Measurements from ENCODE around the gene P2RY13. TPM values are rescaled to one million over a fixed set of nuclear protein-coding genes. Genes with fewer than 3 reads are reported as not detected.
A peak's percentile ranks its signal among the peaks of the same experiment; 100 is the strongest.

The P2RY13 gene
- total RNA-seq, 4 donors from 2014 or later, result 0.12 to 1.2 (median 0.30) TPM

DNA sequence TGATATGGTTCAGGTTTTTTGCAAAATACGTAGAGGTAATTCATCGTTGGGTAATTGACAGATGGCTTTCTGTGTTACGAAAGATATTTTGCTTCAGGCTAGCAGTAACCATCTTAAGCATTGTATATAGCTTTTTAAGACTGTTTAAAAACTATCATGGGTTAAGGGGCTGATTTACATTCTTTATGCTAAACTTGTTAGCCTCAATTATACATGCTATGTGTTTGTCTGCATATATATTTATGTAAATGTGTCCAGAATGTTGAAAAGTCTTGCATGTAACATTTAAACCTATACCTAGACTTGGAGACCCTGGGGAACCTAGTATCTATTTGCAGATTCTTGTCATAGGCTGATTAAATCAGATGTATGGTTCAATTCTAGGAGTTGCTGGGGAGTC is 39.9 kb downstream of the P2RY13 start:
- TF ChIP-seq CTCF (IDR thresholded peaks at IDR 0.05 in 4 of 5, conservative IDR thresholded peaks at IDR 0.05 in 1 of 5), result no peak
- no peak for TF ChIP-seq POLR2A (IDR thresholded peaks at IDR 0.05)
- Histone ChIP-seq H3K4me1 (no peaks in the 10 kb centered on the region), H3K27ac (no peak overlapping the region), H3K9me3 (no peaks in the 10 kb centered on the region), H3K27me3 (no peaks in the 10 kb centered on the region), H3K4me3 (no peak overlapping the region), H3K36me3 (no peaks in the 10 kb centered on the region)
- intact Hi-C loops (cut with DNase I; ENCODE audit: low total_unique reads) (no loop called here), in situ Hi-C loops (cut with MboI; ENCODE audit: low sequenced_read_pairs in 4 of 4) (loop anchor here in 1 of 4 donors (10.0 kb wide), 1 partner anchor 65 kb away; no protein-coding TSS in a partner anchor)
- ATAC-seq (no peak), DNase-seq (no peak)

- no peak overlapping the region for H3K27ac ChIP-seq
- H3K4me1 ChIP-seq, result no peaks in the 10 kb centered on the region
- intact Hi-C loops (cut with DNase I; ENCODE audit: low total_unique reads) (no loop called here), in situ Hi-C loops (cut with MboI; ENCODE audit: low sequenced_read_pairs in 4 of 4) (loop anchor here in 1 of 4 donors (10.0 kb wide), 1 partner anchor 61 kb away; no protein-coding TSS in a partner anchor)
- no peaks in the 10 kb centered on the region for H3K27me3 ChIP-seq
- DNase-seq, result no peak
- no peaks in the 10 kb centered on the region for H3K9me3 ChIP-seq
- ATAC-seq, result no peak
- H3K36me3 ChIP-seq, result no peaks in the 10 kb centered on the region
- no peak overlapping the region for H3K4me3 ChIP-seq
- TF ChIP-seq POLR2A (IDR thresholded peaks at IDR 0.05) (no peak), CTCF (IDR thresholded peaks at IDR 0.05 in 4 of 5, conservative IDR thresholded peaks at IDR 0.05 in 1 of 5) (no peak)
Measured at GRCh38 chr3:151285940-151286339, 43.4 kb downstream of the P2RY13 start.

GRCh38 chr3:151283907-151284461 is 45.4 kb downstream of the P2RY13 start:
- in situ Hi-C loops (cut with MboI; ENCODE audit: low sequenced_read_pairs in 4 of 4), result loop anchor here in 2 of 4 donors (5.0 to 10.0 kb wide), 2 partner anchors 59 to 117 kb away; no protein-coding TSS in a partner anchor
- ATAC-seq, result no peak

DNA sequence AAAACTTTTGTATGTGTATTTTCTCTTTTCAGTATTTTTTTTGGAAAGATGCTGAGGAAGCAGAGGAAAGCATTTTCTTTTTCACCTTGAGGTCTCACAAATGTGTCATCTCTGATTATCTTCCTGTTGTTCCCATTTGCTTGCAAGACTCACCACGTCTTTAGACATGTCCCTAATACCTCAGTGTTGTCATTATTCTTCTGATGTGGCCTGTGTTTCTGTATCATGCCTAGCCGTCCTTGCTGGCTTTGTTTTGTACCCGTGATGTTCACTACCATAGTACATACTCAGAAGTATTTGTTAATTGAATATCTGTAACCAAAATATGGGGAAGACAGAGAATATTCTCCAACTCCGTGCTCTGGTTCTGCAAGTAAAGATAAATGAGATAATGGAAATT is 46.0 kb downstream of the P2RY13 start:
- Histone ChIP-seq H3K36me3 (no peaks in the 10 kb centered on the region), H3K27ac (peak overlapping the region in 3 of 4 donors; percentile 14 to 26 (median 19)), H3K27me3 (no peaks in the 10 kb centered on the region), H3K4me1 (no peaks in the 10 kb centered on the region), H3K4me3 (no peak overlapping the region), H3K9me3 (no peaks in the 10 kb centered on the region)
- intact Hi-C loops (cut with DNase I; ENCODE audit: low total_unique reads), result loop anchor here (1.0 kb wide), 2 partner anchors 57 to 115 kb away; no protein-coding TSS in a partner anchor
- DNase-seq, result no peak
- no peak for ATAC-seq
- TF ChIP-seq CTCF (IDR thresholded peaks at IDR 0.05 in 4 of 5, conservative IDR thresholded peaks at IDR 0.05 in 1 of 5) (no peak), POLR2A (IDR thresholded peaks at IDR 0.05) (no peak)
- in situ Hi-C loops (cut with MboI; ENCODE audit: low sequenced_read_pairs in 4 of 4), result loop anchor here in 2 of 4 donors (5.0 to 10.0 kb wide), 2 partner anchors 59 to 116 kb away; no protein-coding TSS in a partner anchor

More at GRCh38 chr3:151283907-151284461, 45.4 kb downstream of the P2RY13 start:
- no peaks in the 10 kb centered on the region for H3K36me3 ChIP-seq
- no peaks in the 10 kb centered on the region for H3K9me3 ChIP-seq
- DNase-seq, result no peak
- TF ChIP-seq POLR2A (IDR thresholded peaks at IDR 0.05) (no peak), CTCF (IDR thresholded peaks at IDR 0.05 in 4 of 5, conservative IDR thresholded peaks at IDR 0.05 in 1 of 5) (no peak)
- no peak overlapping the region for H3K4me3 ChIP-seq
- no peaks in the 10 kb centered on the region for H3K4me1 ChIP-seq
- peak overlapping the region in 3 of 4 donors; percentile 14 to 26 (median 19) for H3K27ac ChIP-seq
- intact Hi-C loops (cut with DNase I; ENCODE audit: low total_unique reads), result loop anchor here (1.0 kb wide), 2 partner anchors 58 to 116 kb away; no protein-coding TSS in a partner anchor
- no peaks in the 10 kb centered on the region for H3K27me3 ChIP-seq

Data from gastrocnemius medialis (tissue), 4 donors.